ENCODE data around the gene TLR2.

Gene TLR2

DNA sequence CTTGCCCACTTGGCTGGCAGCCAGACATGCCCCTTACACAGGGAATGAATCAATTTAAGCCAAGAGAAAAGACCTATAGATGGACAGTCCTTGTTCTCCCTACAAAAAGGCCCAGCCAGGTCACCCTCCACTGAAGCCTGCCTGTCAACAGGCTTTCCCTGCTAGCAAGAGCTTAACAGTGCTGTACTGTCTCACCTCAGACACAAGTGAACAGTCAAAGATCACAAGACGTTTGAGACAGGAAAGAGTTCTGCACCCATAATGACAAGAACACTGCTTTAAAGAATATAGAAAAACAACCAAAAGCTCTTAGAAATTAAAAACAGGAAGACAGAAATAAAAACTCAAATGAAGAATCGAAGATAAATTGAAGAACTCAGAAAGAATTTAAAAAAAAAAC lies 71.1 kb downstream of the TLR2 start:
- Mint-ChIP-seq H3K4me1 (no peaks in the 10 kb centered on the region), H3K4me3 (no peak overlapping the region), H3K9me3 (no peaks in the 10 kb centered on the region), H3K27ac (ENCODE audit: low read depth) (no peak overlapping the region), H3K27me3 (peaks cover 57% of the 10 kb centered on the region), H3K36me3 (ENCODE audit: insufficient read depth) (no peaks in the 10 kb centered on the region)
- ATAC-seq (replicated peaks; ENCODE audit: extremely low read depth, poor library complexity, severe bottlenecking) (no peak), DNase-seq (ENCODE audit: low spot score in 2 of 2) (no peak)
